Stimulated activated CD4-positive, alpha-beta T cell treated with anti-CD3 and anti-CD28 coated beads, Interleukin-1b, Interleukin-23, amount 100 ng/mL, for 24 hours (primary cell): Measurements from ENCODE around the gene VRK3.
"Not testable (repeated sequence)": the region's sequence is repeated elsewhere in the genome, so short reads cannot be mapped to it uniquely, and the experiment has no call there.

Experiments used
- DNase-seq, 4 experiments: peaks; one replicate each; pipeline ENCODE4 v3.0.0-alpha.2; 2020; ENCODE audit warnings: low read depth in 4 of 4, low spot score in 1 of 4

VRK3 gene

DNA sequence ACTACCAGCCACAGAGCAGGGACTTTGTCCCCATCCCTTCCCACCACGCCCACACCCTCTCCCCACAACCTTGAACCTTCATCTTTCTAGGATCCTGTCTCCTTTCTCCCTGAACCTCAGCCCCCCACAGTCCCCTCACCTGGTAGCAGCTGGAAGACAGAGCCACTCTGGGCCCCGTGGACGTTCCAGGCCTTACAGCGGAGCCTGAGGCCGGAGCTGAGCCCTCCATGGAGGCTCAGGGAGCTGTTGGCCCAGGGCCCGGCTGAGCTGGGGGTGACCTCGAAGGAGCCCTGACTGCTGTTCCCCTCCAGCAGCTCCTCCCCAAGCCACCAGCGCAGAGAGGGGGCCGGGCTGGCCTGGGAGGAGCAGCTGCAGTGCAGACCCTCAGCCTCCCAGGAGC is 67.0 kb downstream of the VRK3 start:
- DNase-seq, result not testable (repeated sequence)

DNA sequence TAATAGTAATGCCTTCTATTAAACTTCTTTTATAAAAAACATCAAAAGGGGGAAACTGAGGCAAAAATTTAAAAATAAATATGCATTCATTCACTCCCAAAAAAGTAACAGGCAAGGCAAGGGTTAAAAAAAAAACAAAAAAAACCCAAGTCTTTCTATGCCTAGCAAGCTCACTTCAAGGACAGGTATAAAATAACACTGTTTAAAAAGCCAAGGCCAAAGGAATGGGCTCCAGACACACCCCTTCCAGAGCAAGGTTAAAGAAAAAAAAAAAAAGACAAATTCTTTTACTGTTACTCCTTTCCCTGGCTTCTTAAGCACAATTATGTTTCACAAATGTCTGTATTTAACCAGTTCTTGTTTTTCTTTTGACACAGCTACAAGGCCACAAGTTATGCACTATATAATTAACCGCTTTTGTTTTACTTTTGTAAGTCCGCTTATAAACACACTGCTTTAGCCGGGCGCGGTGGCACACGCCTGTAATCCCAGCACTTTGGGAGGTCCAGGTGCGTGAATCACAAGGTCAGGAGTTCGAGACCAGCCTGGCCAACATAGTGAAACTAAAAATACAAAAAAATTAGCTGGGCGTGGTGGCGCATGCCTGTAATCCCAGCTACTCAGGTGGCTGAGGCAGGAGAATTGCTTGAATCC is 67.8 kb downstream of the VRK3 start:
- DNase-seq, result no peak

DNA sequence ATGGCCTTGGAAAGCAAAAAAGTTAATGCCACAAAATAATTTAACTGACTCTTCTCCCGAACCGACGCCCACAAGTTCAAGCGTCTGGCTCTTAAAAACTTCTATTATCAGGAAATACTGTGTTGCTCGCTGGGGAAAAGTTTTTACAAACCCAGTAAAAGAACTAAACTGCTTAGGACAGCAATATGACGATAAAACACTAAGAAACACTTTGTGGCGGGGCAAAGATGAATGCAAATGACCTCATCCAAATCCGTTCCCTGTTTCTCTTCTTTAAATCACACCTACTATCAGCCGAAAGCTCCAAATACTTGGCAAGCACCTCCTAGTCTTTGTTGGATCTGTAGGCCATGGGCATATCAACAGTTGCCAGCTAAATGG is 69.1 kb downstream of the VRK3 start:
- DNase-seq, result no peak

DNA sequence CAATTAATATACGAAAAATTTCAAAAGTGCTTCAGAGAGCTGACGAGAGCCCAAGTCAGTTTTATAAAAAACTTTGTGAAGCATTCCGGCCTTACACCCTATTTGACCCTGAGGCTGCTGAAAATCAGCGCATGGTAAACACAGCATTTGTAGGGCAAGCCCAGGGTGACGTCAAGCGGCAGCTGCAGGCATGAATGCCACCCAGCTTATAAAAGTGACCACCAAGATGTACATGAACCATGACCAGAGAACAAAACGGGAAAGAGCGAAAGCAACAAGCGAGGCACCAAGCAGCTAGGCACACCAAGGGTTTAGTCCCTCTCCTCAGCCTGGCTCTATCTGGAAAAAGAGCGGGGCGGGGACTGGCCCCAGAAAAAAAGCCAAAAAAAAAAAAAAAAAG is 70.2 kb downstream of the VRK3 start:
- DNase-seq, result no peak

DNA sequence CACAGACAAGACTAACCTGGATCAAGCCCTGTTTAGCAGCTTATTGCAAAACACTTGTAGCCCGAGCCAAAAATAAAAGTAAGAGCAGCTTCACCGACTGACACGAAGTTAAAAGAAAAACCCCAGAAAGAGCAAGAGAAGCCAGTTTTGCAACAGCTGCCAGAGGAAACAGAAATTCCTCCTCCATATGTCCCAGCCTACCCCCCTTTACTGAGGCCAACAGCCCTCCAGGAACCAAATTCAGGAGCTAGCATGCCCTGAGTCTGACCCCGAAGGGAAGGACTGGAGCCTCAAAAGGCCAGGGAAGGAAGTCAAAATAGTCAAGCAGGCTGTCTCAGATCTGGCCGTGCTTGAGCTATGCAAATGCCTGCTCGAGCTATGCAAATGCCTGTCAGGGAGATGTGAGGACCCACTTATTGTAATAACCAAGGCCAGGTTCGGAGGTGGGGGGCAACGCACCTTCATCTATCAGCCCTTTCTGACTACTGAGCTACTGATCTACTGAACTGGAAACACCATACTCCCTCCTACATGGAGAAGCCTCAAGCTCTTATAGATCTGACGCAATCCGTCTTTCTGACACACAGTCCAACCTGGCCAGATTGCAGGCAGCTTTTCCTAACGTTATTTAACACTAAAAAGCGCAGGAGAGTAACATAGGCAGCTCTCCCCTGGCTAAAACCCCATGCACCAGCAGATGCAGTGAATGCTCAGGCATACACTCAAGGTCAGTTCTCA is 70.9 kb downstream of the VRK3 start:
- DNase-seq, result no peak

DNA sequence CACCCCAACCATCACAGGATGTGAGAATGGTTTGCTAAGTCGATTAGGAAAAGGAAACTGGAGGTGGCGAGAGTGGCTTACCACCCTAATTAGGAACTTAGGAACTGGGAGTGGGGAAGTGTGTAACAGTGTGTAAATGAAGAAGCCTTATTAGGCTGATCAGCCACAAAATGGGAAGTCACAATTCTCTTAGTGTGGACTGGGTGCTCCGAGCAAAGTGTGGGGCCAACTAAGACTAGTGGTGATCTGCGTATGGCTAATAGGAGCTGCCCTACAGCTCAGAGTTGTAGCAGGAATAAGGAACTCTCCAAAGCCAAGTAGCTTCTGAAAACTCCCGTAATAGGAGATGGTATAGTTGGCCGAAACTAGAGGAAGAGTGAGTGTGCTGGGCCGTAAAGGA is 71.8 kb downstream of the VRK3 start:
- DNase-seq, result no peak

DNA sequence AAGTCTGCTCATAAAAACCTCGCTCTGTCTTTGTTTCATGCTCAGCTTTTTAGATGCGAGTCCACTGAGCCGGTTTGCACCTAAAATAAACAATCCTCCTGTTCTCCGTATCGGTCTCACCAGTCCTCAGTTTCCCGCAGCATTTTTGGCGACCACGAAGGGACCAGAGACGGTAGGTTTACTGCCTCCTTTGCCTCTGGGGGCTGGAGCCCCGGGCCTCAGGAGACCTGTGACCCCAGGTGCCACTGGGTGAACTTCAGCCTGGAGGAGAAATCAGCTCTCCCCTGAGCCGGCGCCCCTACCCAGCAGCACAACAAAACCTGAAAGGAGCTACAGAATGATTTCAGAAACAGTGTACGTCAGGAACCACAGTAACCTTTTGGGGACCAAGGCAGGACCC is 72.3 kb downstream of the VRK3 start:
- DNase-seq, result no peak

DNA sequence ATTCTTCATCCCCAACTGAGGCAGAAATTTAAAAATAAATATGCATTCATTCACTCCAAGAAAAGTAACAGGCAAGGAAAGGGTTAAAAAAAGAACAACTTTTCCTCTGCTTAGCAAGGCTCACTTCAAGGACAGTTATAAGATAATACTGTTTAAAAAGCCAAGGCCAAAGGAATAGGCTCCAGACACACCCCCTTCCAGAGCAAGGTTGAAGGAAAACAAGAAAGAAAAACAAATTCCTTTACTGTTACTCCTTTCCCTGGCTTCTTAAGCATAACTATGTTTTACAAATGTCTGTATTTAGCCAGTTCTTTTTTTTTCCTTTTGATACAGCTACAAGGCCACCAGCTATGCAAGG is 72.7 kb downstream of the VRK3 start:
- no peak for DNase-seq

DNA sequence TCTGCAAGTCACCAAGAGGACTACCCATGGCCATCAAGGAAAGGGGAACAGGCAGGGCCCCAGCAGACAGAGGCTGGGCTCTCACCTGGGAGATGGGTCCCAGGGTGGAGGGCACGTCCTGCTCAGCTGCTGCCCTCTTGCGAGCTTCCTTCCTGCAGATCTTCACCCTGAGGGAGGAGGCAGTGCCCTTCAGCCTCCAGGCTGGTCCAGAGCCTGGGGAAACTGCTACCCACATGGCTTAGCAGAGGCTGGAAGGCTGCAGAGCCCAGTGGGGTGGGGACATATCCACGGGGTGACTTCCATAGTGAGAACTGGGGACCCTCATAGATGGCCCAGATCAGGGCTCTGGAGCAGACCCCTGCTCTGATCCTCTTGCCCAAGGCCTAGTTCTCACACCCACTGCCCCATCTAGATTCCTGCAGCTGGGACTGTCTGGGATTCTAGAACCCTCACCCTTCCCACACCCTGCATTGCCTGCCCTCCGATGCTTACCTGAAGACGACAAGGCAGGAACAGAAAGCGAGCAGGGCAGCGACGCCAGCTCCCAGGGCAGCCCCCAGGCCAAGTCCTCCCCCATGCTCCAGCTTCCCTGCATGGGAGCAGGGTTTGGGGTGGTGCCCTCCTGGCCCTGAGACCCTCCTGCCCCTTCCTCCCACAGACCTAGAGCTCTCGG is 73.2 kb downstream of the VRK3 start:
- no peak for DNase-seq

DNA sequence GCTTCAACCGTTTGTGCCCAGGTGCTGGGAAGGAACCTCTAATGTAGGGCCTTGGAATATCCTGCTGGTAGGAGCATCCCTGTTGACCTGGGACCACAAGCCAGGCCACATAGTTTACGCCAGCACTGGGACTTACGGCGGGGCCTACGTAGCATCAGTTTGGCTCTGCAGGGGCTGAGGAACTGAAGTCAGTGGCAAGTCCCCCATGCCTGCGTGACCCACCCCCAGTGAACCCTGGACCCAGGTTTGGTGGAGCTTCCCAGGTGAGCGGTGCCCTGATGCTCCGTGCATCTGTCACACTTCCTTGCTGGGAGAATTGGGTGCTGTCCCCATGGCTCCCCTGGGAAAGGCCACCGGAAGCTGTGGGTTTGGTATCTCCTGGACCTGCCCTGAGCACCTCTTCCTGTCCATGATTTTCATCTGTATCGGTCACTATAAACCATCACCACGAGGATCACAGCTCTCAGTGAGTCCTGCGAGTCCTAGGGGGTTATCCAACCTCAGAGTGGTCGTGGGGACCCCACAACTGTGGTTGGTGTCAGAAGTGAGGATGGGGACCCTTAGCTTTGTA is 74.1 kb downstream of the VRK3 start:
- DNase-seq, result no peak

DNA sequence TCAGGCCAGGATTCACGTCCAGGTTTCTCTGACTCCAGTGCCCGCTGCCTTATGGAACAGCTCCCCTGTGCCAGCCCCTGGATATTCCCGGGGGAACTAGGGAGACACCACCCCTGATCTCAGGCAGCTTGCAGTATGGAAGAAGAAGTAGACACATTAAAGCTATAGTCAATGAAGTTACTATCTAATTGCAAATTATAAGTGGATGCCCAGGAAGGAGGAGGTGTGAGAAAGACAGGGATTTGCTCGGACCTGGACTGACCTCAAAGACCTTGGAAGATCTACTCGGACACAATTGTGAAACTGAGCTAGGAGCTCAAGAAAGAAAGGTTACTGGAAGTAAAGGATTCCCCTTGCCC is 74.6 kb downstream of the VRK3 start:
- no peak for DNase-seq

DNA sequence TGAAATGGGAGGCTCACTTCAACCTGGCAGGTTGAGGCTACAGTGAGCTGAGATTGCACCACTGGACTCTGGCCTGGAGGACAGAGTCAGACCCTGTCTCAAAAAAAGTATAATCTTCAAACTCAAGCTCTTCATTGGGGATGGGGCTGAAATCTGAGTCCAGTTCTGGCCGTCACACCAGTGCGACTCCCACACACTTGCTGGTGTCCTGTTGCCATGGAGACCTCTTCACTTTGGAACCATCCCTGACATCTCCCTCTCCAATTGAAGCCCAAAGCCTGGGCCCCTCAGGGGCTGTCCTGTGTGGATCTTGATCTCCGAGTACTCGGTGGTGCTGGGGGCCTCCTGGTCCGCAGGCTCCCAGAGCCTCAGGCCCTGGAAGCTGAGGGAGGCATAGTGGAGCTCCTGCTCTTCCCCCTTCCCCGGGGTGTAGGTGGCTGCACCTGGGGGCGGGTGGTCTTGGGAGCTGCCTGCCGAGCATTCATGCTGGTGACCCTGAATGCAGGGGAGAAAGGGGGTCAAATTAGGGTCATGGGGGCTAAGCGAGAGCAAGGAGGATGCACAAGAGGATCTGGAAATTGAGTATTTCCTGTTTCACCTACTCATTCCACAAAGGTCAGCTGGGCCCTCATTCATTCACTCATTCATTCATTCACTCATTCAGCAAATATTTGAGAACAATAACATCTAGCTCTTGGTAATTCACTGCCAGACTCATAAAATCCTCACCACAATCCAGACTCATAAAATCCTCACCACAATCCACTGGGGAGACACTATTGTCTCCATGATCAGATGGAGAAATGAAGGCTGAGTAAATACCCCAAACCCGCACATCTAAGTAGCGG is 75.2 kb downstream of the VRK3 start:
- DNase-seq, result no peak

DNA sequence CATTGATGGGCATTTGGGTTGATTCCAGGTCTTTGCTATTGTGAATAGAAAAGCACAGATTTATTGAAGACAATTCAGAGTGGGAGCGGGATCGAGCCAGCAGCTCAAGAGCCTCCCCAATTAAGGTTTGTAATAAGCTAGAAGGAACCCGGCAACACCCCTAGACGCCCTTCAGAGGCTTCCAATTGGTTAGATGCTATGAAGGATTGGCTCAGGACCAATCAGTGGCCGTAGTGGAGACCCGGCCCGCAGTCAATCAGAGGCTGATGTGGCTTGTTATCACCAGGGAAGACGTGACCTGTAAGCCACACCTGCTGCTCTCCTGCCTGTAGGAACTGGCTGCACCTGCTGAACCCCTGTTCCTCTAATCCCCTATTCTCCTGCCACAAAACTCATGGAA is 78.8 kb downstream of the VRK3 start:
- no peak for DNase-seq

DNA sequence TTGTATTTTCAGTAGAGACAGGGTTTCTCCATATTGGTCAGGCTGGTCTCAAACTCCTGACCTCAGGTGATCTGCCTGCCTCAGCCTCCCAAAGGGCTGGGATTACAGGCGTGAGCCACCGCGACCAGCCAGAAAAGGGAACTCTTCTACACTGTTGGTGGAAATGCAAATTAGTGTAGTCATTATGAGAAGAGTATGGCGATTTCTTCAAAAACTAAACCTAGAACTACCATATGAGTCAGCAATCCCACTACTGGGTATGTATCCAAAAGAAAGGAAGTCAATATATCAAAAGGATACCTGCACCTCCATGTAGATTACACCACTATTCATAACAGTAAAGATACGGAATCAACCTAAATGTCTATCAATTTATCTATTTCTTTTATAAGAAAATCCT is 80.6 kb downstream of the VRK3 start:
- DNase-seq, result not testable (repeated sequence)

DNA sequence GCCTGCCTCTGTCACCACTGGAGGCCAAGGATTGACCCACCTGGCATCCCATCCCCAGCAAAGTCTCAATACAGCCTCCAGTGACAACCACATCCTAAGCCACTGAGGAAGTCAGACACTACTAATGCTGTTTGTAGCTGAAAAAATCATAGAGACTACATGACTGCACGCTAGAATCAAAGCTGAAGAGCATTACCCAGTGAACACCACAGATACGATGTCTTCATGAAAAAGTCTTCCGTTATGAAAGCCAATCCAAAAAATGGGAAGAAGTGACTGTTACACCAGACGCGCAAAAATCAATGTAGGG is 84.7 kb downstream of the VRK3 start:
- no peak for DNase-seq

DNA sequence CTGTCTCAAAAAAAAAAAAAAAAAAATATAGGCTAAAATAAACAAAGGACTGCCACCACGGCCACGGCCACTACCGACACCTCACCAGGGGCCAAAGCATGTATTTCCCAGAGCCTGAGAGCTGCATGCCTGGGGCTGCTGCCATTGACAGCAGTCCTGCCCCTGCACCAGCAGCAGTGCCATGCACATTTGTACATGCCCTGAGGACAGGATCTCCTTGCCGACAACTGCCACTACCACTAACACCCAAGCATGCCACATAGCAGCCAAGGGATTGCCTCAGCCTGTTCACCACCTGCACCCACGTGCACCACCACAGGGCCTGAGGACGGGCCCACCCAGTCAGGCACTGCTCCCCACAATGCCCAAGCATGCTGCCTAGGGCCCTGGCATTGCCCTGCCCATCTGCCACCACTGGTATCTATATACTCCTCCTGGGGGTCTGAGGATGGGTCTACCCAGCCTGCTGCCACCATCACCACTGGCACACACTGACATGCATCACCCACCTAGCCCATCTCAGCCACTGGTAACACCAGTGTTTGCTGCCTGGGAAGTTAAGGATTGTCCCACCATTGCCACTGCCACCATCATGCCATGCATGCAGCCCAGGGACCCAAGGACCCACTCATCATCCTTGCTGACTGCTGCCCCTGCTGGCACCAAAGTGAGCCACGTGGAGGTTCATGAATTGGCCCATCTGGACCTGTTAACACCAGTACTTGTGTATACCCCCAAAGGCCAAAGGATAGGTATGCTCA is 85.3 kb downstream of the VRK3 start:
- DNase-seq, result no peak

DNA sequence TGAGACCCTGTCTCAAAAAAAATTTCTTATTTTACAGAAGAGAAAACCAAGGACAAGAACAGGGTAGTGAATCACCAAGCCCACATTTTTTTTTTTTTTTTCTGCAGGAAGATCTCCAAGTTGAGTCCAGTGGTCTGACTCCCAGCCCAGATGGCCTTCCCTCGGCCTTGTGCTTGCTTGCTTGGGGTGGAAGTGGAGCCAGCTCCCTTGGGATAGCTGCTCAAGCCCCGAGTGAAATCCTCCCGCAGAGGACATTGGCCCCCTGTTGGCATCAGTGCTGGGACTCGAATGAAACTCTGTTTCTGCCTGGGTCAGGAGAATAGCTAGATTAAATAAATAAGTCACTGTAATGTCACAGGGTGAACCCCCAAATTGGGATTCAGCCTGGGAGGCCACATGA is 86.5 kb downstream of the VRK3 start:
- no peak for DNase-seq

DNA sequence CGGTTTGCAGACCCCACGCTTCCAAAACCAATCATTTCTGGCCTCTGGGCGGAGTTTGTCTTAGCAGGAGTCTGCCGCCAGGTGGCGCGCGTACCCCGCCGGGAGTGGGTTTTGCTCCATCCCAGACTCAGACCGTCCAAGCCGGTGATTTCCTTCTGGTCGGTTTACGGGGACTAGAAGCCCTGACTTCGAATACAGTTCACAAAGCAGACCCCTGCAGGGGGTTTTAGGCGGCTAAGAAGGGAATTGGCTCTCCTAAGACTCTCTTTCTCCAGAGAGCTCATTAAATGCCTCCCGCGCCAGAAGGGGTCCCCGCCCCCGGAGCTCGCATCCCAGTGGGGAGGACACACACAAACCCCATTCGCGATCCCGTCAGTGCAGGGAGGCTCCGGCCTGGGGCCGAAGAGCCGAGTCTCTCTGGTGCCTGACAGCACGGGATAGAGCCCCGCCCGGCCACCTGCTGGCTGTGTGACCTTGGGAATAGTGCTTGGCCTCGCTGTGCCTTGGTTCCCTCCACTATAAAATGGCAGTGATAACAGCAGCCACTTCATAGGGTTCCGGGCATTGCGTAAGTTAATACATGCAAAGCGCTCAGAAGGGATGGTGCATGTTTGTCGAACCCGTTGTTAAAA is 87.3 kb downstream of the VRK3 start:
- DNase-seq, result peak; percentile 63 to 77 (median 68)

DNA sequence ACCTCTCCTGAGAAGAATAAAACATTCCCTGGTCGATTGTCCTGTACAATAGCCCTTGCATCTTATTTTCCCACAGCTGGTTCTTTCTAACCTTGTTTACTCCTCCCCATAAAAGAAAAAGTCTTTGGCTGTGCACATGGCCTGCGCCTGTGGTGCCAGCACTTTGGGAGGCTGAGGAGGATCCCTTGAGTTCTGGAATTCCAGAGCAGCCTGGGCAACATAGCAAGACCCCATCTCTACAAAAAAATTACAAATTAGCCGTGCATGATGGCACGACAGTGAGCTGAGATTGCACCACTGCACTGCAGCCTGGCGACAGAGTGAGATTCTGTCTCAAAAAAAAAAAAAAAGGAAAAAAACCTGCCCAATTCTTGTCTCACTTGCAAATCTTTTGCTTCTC is 88.6 kb downstream of the VRK3 start:
- no peak for DNase-seq

DNA sequence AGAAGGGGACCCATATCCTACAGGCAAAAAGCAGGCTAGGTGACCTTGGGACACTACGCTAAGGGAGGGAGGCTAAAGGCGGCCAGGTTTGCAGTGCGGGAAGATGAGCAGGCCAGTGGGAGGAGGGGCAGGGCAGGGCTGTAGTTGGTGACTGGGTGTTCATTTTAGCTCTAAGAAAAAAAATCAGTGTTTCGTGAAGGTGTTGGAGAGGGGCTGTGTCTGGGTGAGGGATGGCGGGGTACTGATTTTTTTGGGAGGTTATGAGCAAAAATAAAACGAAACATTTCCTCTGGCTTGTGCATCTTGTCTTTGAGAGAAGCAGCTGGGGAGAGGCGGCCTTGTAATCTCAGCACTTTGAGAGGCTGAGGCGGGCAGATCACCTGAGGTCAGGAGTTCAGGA is 91.5 kb downstream of the VRK3 start:
- no peak for DNase-seq
